RWPE2 (cell line): Measurements from ENCODE around the gene ARRDC1.

ENCODE experiments used
- ATAC-seq: fragments of 200-7000 bp; cut with Tn5 transposase; 3 replicates; pipeline ENCODE4 v1.9.1; 2021; ENCODE audit warnings: low read depth
- DNase-seq: peaks from one replicate; pipeline ENCODE4 v3.0.0-alpha.2; 2020; ENCODE audit warnings: low spot score
- H3K27ac ChIP-seq: fragments of 450-650 bp; 2 replicates; pipeline ENCODE4 v1.5.1; 2017; ENCODE audit warnings: mild to moderate bottlenecking; ENCODE audit not compliant: poor library complexity, severe bottlenecking
- H3K27me3 ChIP-seq: fragments of 250-450 bp; sonication (Bioruptor Pico); 2 replicates; pipeline ENCODE4 v1.5.1; 2021; ENCODE audit warnings: mild to moderate bottlenecking, moderate library complexity; ENCODE audit not compliant: insufficient read depth, poor library complexity, severe bottlenecking
- H3K36me3 ChIP-seq: fragments of 250-450 bp; sonication (Bioruptor Pico); 2 replicates; pipeline ENCODE4 v1.5.1; 2020; ENCODE audit warnings: low read depth, mild to moderate bottlenecking, moderate library complexity
- H3K4me1 ChIP-seq: fragments of 250-450 bp; sonication (Bioruptor Pico); 2 replicates; pipeline ENCODE4 v1.5.1; 2021; ENCODE audit warnings: mild to moderate bottlenecking, moderate library complexity; ENCODE audit not compliant: insufficient read depth, poor library complexity, severe bottlenecking
- H3K4me3 ChIP-seq: fragments of 250-450 bp; sonication (Bioruptor Pico); 2 replicates; pipeline ENCODE4 v1.5.1; 2021; ENCODE audit warnings: mild to moderate bottlenecking, moderate library complexity; ENCODE audit not compliant: severe bottlenecking
- H3K9me3 ChIP-seq: fragments of 250-450 bp; sonication (Bioruptor Pico); 2 replicates; pipeline ENCODE4 v1.5.1; 2021; ENCODE audit warnings: mild to moderate bottlenecking, moderate library complexity; ENCODE audit not compliant: severe bottlenecking
- TF ChIP-seq, protein P1 (sequence below): fragments of 450-650 bp; IDR thresholded peaks from one replicate; pipeline ENCODE4 v1.5.1; 2017; ENCODE audit warnings: mild to moderate bottlenecking, moderate library complexity; ENCODE audit not compliant: poor library complexity, severe bottlenecking

ARRDC1 gene

DNA sequence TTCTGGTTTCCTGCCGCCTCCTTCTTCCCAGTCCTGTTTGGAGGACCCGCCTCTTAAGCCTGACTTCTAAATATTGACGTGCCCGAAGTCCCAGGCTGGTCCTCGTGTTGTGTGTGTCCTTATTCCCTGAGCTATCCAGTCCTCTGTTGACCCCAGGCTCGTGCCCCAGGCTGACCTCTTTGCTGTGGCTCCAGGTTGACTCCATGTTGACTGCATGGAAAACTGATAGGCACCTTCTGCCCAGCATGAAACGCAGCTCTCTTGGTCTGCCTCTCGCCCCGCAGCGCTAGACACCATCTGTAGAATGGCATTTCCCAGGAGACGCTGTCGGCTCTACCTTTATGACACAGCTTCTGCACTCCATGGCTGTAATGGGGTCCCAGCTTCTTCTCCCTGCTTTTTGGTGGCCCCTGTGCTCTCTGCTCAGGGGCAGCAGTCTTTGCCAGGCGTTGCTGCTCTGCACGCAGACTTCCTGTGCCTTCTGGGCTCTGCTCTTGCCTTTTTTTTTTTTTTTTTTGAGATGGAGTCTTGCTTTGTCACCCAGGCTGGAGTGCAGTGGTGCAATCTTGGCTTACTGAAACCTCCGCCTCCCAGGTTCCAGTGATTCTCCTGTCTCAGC, 41.7 kb downstream of the ARRDC1 start:
- DNase-seq (peak; percentile 40), ATAC-seq (no peak)
- Histone ChIP-seq H3K36me3 (peaks cover 30% of the 10 kb centered on the region), H3K27ac (no peak overlapping the region), H3K4me3 (no peak overlapping the region), H3K4me1 (no peaks in the 10 kb centered on the region), H3K27me3 (no peaks in the 10 kb centered on the region), H3K9me3 (no peaks in the 10 kb centered on the region)
- TF ChIP-seq, protein P1, sequence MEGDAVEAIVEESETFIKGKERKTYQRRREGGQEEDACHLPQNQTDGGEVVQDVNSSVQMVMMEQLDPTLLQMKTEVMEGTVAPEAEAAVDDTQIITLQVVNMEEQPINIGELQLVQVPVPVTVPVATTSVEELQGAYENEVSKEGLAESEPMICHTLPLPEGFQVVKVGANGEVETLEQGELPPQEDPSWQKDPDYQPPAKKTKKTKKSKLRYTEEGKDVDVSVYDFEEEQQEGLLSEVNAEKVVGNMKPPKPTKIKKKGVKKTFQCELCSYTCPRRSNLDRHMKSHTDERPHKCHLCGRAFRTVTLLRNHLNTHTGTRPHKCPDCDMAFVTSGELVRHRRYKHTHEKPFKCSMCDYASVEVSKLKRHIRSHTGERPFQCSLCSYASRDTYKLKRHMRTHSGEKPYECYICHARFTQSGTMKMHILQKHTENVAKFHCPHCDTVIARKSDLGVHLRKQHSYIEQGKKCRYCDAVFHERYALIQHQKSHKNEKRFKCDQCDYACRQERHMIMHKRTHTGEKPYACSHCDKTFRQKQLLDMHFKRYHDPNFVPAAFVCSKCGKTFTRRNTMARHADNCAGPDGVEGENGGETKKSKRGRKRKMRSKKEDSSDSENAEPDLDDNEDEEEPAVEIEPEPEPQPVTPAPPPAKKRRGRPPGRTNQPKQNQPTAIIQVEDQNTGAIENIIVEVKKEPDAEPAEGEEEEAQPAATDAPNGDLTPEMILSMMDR = no peak

DNA sequence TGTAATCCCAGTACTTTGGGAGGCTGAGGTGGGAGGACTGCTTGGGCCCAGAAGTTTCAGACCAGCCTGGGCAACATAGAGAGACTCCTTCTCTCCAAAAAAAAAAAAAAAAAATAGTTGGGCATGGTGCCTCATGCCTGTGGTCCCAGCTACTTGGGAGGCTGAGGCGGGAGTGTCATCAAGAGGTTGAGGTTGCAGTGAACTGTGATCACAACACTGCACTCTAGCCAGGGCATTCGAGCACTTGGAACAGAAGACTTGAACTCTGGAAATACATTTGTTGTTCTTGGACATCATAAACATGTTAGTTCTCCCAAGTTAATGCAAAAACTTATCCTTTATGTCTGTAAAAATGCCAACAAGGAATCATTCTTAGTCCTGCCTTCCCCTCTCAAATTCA, 42.9 kb downstream of the ARRDC1 start:
- H3K4me3 ChIP-seq = no peak overlapping the region
- H3K4me1 ChIP-seq = no peaks in the 10 kb centered on the region
- H3K36me3 ChIP-seq = peaks cover 35% of the 10 kb centered on the region
- TF ChIP-seq, protein P1 = no peak
- H3K27ac ChIP-seq = no peak overlapping the region
- H3K27me3 ChIP-seq = no peaks in the 10 kb centered on the region
- ATAC-seq (no peak), DNase-seq (no peak)
- H3K9me3 ChIP-seq = no peaks in the 10 kb centered on the region

DNA sequence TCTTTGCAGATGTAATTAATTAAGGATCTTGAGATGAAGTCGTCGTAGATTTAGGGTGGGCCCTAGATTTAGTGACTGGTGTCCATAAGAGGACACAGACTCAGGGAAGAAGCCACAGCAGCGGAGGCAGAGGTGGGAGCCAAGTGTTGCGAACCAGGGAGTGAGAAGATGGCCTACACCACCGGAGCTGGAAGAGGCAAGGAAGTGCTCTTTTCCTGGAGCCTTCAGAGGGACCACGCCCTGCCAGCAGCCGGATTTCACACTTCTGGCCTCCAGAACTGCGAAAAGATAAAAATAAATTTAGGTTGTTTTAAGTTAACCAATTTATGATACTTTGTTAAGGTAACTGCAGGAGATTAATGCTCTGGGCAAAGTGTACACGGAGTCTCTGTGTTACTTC, 44.1 kb downstream of the ARRDC1 start:
- Histone ChIP-seq H3K4me1 (no peaks in the 10 kb centered on the region), H3K9me3 (no peaks in the 10 kb centered on the region), H3K4me3 (no peak overlapping the region), H3K36me3 (peaks cover 28% of the 10 kb centered on the region), H3K27me3 (no peaks in the 10 kb centered on the region), H3K27ac (no peak overlapping the region)
- TF ChIP-seq, protein P1 = no peak
- ATAC-seq (no peak), DNase-seq (peak; percentile 19)

DNA sequence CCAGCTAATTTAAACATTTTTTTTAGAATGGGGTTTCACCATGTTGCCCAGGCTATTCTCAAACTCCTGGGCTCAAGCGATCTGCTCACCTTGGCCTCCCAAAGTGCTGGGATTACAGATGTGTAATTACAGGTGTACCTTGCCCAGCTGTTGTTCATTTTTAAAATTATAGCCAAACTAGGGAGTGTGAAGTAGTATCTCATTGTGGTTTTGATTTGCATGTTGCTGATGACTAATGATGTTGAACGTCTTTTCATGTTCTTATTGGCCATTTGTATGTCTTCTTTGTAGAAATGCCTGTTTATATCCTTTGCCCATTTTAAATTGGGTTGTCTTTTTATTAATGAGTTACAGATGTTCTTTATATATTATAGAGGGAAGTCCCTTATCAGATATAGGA, 44.8 kb downstream of the ARRDC1 start:
- Histone ChIP-seq H3K36me3 (peaks cover 25% of the 10 kb centered on the region), H3K27ac (no peak overlapping the region), H3K4me1 (no peaks in the 10 kb centered on the region), H3K27me3 (no peaks in the 10 kb centered on the region), H3K4me3 (no peak overlapping the region), H3K9me3 (no peaks in the 10 kb centered on the region)
- ATAC-seq = no peak
- TF ChIP-seq, protein P1 = no peak
- DNase-seq = peak; percentile 2

DNA sequence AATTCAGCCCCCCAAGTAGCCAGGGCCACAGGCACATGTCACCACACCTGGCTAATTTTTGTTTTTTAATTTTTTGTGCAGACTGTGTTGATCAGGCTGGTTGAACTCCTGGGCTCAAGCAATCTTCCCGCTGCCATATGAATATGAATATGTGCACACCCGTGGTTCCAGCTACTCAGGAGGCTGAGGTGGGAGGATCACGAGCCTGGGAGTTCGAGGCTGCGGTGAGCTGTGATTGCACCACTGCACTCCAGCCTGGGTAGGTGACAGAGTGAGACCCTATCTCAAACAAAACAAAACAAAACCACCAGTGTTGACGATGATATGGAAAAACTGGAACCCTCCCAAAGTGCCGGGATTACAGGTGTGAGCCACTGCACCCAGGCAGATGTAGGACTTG, 45.3 kb downstream of the ARRDC1 start:
- TF ChIP-seq, protein P1 = no peak
- Histone ChIP-seq H3K27ac (no peak overlapping the region), H3K36me3 (peaks cover 27% of the 10 kb centered on the region)

More for the DNA sequence above, 45.3 kb downstream of the ARRDC1 start:
- DNase-seq (no peak), ATAC-seq (no peak)
- no peaks in the 10 kb centered on the region for H3K27me3 ChIP-seq
- no peak overlapping the region for H3K4me3 ChIP-seq
- H3K9me3 ChIP-seq = no peaks in the 10 kb centered on the region
- H3K4me1 ChIP-seq = no peaks in the 10 kb centered on the region
